ENCODE results near the gene DCAKD. TPM values are rescaled to one million over a fixed set of nuclear protein-coding genes. Genes with fewer than 3 reads are reported as not detected.

The DCAKD gene
- total and polyA plus RNA-seq, 2 donors (not counting 1 experiment from before 2014, with no cell fraction given) = 21.8 to 41.5 TPM

DNA sequence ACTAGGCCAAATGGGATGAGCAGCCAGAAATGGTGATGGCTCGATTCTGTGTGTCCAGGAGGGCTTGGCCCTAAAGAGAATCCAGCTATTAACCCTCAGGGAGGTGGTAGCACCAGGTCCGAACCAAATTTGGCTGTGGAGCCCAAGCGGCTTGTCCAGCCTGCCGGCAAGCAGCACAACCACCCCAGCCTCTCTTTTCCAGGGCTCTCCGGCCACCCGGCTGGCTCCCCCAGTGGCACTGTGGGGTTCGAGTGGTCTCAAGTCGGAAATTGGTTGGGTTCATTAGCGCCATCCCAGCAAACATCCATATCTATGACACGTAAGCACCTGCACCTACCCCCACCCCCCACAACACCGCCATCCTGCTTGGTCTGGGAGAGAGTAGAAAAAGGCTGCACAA, 45.5 kb upstream of the DCAKD start:
- TF ChIP-seq, protein P1, sequence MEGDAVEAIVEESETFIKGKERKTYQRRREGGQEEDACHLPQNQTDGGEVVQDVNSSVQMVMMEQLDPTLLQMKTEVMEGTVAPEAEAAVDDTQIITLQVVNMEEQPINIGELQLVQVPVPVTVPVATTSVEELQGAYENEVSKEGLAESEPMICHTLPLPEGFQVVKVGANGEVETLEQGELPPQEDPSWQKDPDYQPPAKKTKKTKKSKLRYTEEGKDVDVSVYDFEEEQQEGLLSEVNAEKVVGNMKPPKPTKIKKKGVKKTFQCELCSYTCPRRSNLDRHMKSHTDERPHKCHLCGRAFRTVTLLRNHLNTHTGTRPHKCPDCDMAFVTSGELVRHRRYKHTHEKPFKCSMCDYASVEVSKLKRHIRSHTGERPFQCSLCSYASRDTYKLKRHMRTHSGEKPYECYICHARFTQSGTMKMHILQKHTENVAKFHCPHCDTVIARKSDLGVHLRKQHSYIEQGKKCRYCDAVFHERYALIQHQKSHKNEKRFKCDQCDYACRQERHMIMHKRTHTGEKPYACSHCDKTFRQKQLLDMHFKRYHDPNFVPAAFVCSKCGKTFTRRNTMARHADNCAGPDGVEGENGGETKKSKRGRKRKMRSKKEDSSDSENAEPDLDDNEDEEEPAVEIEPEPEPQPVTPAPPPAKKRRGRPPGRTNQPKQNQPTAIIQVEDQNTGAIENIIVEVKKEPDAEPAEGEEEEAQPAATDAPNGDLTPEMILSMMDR (conservative IDR thresholded peaks at IDR 0.05 in 1 of 2, IDR thresholded peaks at IDR 0.05 in 1 of 2; ENCODE audit: low read depth in 1 of 2, low read length in 2 of 2) = no peak
- TF ChIP-seq EZH2 (IDR thresholded peaks at IDR 0.05; ENCODE audit: low read length, missing control alignments) = no peak
- Histone ChIP-seq H3K27ac (ENCODE audit: insufficient read depth, low read length) (no peak overlapping the region), H2AFZ (ENCODE audit: low read length) (no peak overlapping the region), H3K4me2 (ENCODE audit: extremely low read depth, insufficient read depth, low read length) (no peak overlapping the region), H3K4me3 (replicated peaks in 1 of 4; ENCODE audit: control extremely low read depth in 1 of 4, insufficient read depth in 1 of 4, low read depth in 3 of 4, low read length in 4 of 4) (no peak overlapping the region), H3K4me1 (ENCODE audit: control insufficient read depth, extremely low read depth, insufficient read depth, low read length) (peaks cover 20% of the 10 kb centered on the region), H3K9ac (ENCODE audit: insufficient read depth, low read length) (no peak overlapping the region), H4K20me1 (ENCODE audit: control insufficient read depth, extremely low read depth, insufficient read depth, low read length) (no peaks in the 10 kb centered on the region), H3K9me3 (ENCODE audit: control insufficient read depth, insufficient read depth, low read depth, low read length) (no peaks in the 10 kb centered on the region), H3K36me3 (ENCODE audit: control insufficient read depth, insufficient read depth, low read length) (peaks cover 30% of the 10 kb centered on the region), H3K79me2 (ENCODE audit: control insufficient read depth, insufficient read depth, low read length) (no peaks in the 10 kb centered on the region), H3K27me3 (ENCODE audit: control insufficient read depth, insufficient read depth, low read length) (no peaks in the 10 kb centered on the region)
- no peak for DNase-seq (ENCODE audit: low read depth in 2 of 2)

DNA sequence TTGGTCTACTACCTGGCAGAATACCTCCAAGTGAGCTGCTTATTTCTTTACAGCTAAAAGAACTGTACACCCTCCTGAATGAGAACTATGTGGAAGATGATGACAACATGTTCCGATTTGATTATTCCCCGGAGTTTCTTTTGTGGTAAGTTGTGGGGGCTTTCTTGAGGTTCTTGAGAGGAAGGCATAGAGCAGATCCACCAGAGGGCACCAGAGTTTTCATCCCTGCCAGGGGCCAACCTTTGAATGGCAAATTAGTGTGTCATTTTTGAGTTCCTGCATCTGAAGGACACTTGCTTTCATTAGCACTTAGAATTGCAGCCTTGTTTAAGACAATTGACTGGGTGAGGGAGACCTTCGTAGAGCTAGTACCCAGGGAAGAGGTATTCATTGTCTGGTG, 44.7 kb upstream of the DCAKD start:
- Histone ChIP-seq H3K4me2 (ENCODE audit: extremely low read depth, insufficient read depth, low read length) (no peak overlapping the region), H3K4me1 (ENCODE audit: control insufficient read depth, extremely low read depth, insufficient read depth, low read length) (peaks cover 22% of the 10 kb centered on the region), H3K79me2 (ENCODE audit: control insufficient read depth, insufficient read depth, low read length) (peaks cover under 1% of the 10 kb centered on the region), H3K4me3 (replicated peaks in 1 of 4; ENCODE audit: control extremely low read depth in 1 of 4, insufficient read depth in 1 of 4, low read depth in 3 of 4, low read length in 4 of 4) (no peak overlapping the region), H3K9me3 (ENCODE audit: control insufficient read depth, insufficient read depth, low read depth, low read length) (no peaks in the 10 kb centered on the region), H4K20me1 (ENCODE audit: control insufficient read depth, extremely low read depth, insufficient read depth, low read length) (no peaks in the 10 kb centered on the region), H3K27me3 (ENCODE audit: control insufficient read depth, insufficient read depth, low read length) (no peaks in the 10 kb centered on the region), H3K36me3 (ENCODE audit: control insufficient read depth, insufficient read depth, low read length) (peaks cover 30% of the 10 kb centered on the region), H2AFZ (ENCODE audit: low read length) (no peak overlapping the region), H3K9ac (ENCODE audit: insufficient read depth, low read length) (no peak overlapping the region), H3K27ac (ENCODE audit: insufficient read depth, low read length) (no peak overlapping the region)
- TF ChIP-seq EZH2 (IDR thresholded peaks at IDR 0.05; ENCODE audit: low read length, missing control alignments) = no peak
- TF ChIP-seq, protein P1 (conservative IDR thresholded peaks at IDR 0.05 in 1 of 2, IDR thresholded peaks at IDR 0.05 in 1 of 2; ENCODE audit: low read depth in 1 of 2, low read length in 2 of 2) = peak; percentile 58 to 67
- peak; percentile 23 to 48 for DNase-seq (ENCODE audit: low read depth in 2 of 2)

DNA sequence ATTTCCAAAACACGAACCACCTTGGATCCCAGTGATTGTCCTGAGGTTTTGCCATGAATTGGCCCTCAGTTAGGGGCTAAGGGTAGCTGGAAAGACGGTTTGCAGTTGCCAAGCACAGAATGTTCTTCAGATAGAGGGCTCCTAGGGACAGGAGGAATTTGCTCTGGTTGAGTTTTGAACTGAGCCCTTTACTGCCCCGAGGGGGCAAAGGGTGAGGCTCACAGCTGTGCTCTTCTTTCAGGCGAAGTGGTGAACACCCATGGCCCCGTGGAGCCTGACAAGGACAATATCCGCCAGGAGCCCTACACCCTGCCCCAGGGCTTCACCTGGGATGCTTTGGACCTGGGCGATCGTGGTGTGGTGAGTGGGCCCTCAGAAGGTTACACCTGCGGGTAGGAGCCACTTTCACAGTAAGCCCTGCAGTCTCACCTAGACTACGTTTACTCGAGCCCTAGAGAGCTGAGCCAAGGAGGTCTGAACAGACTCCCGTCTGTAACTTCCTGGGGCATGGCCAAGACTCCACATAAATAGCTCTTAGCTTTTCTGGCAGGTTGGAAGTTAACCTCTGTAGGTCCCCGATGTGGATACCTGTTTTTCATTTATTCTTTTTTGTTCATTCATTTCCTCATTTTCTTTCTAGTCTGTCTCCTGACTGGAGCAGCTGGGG, 42.1 kb upstream of the DCAKD start:
- H3K4me1 ChIP-seq (ENCODE audit: control insufficient read depth, extremely low read depth, insufficient read depth, low read length) = peaks cover 24% of the 10 kb centered on the region
- H3K4me2 ChIP-seq (ENCODE audit: extremely low read depth, insufficient read depth, low read length) = peak overlapping the region; percentile 28
- no peak overlapping the region for H3K4me3 ChIP-seq (replicated peaks in 1 of 4; ENCODE audit: control extremely low read depth in 1 of 4, insufficient read depth in 1 of 4, low read depth in 3 of 4, low read length in 4 of 4)
- no peak overlapping the region for H2AFZ ChIP-seq (ENCODE audit: low read length)
- H3K27me3 ChIP-seq (ENCODE audit: control insufficient read depth, insufficient read depth, low read length) = no peaks in the 10 kb centered on the region
- peak overlapping the region; percentile 93 for H3K27ac ChIP-seq (ENCODE audit: insufficient read depth, low read length)
- H3K9ac ChIP-seq (ENCODE audit: insufficient read depth, low read length) = peak overlapping the region; percentile 37
- peak in 1 of 2 donors; percentile 65 for DNase-seq (ENCODE audit: low read depth in 2 of 2)
- H4K20me1 ChIP-seq (ENCODE audit: control insufficient read depth, extremely low read depth, insufficient read depth, low read length) = no peaks in the 10 kb centered on the region
- H3K36me3 ChIP-seq (ENCODE audit: control insufficient read depth, insufficient read depth, low read length) = peaks cover 34% of the 10 kb centered on the region
- no peaks in the 10 kb centered on the region for H3K9me3 ChIP-seq (ENCODE audit: control insufficient read depth, insufficient read depth, low read depth, low read length)
- peaks cover 1% of the 10 kb centered on the region for H3K79me2 ChIP-seq (ENCODE audit: control insufficient read depth, insufficient read depth, low read length)
- TF ChIP-seq EZH2 (IDR thresholded peaks at IDR 0.05; ENCODE audit: low read length, missing control alignments) = no peak
- TF ChIP-seq, protein P1 (conservative IDR thresholded peaks at IDR 0.05 in 1 of 2, IDR thresholded peaks at IDR 0.05 in 1 of 2; ENCODE audit: low read depth in 1 of 2, low read length in 2 of 2) = no peak

All from fibroblast of lung (primary cell).